Body of pancreas (tissue), 4 donors: ENCODE results near the gene SUGCT. TPM values are rescaled to one million over a fixed set of nuclear protein-coding genes. Genes with fewer than 3 reads are reported as not detected.

ENCODE experiments used
- ATAC-seq: fragments of 150-250 bp; one replicate; pipeline ENCODE4 v1.9.1; 2016
- DNase-seq, 4 donors: peaks; one replicate each; pipeline ENCODE4 v3.0.0-alpha.2; 2019
- H3K27ac ChIP-seq, 4 donors: fragments of 200-600 bp; sonication (generic); 1 replicate in 3 of 4; 2 replicates in 1 of 4; pipeline versions ENCODE4 v1.5.1 to v1.6.1; 2016 to 2019; ENCODE audit warnings: mild to moderate bottlenecking in 1 of 4, mixed read lengths in 1 of 4, moderate library complexity in 1 of 4
- H3K27me3 ChIP-seq, 2 donors: fragments of 200-600 bp; sonication (generic); one replicate each; pipeline ENCODE4 v1.6.0; 2016; ENCODE audit warnings: mild to moderate bottlenecking in 1 of 2
- H3K36me3 ChIP-seq, 2 donors: fragments of 200-600 bp; sonication (generic); replicated peaks in 1 of 2; 2 replicates each; pipeline ENCODE4 v1.5.1; 2016; ENCODE audit warnings: low read depth in 2 of 2; ENCODE audit not compliant: insufficient read depth in 1 of 2
- H3K4me1 ChIP-seq: fragments of 200-600 bp; sonication (generic); one replicate; pipeline ENCODE4 v1.6.0; 2016
- H3K4me3 ChIP-seq, 2 donors: fragments of 200-600 bp; sonication (generic); 1 replicate in 1 of 2; 2 replicates in 1 of 2; pipeline ENCODE4 v1.5.1; 2016 to 2019
- H3K9me3 ChIP-seq, 3 donors: fragments of 200-600 bp; sonication (generic); 1 replicate in 2 of 3; 2 replicates in 1 of 3; pipeline ENCODE4 v1.5.1; 2016
- CTCF ChIP-seq, 7 experiments: fragments of 450-650 bp in 4 of 7; fragments of 200-600 bp in 3 of 7; sonication (generic) in 3 of 7; IDR thresholded peaks; one replicate each; pipeline ENCODE4 v1.5.1; 2016 to 2019; ENCODE audit warnings: antibody characterized with exemption in 7 of 7
- POLR2A ChIP-seq, 3 donors: fragments of 450-650 bp; IDR thresholded peaks; one replicate each; pipeline ENCODE4 v1.6.1; 2016; ENCODE audit warnings: antibody characterized with exemption in 3 of 3, mild to moderate bottlenecking in 2 of 3
- WGBS, 2 donors: methylation state at CpG; one replicate each; pipeline ENCODE4 v1.1.5; 2017; 5-methylcytosine and 5-hydroxymethylcytosine counted together
- intact Hi-C: fragments of 100-400 bp; cut with DNase I; formaldehyde crosslinking; loops from one replicate; pipeline ENCODE4 v1.15.1; 2023
- total RNA-seq, 2 donors: library from RNA; depleted of rRNA; stranded (reverse); fragments of >200 nt; gene quantifications; one replicate each; pipeline ENCODE4 v1.1.0, GENCODE V29; 2016

SUGCT gene
- total RNA-seq, 2 donors from 2014 or later: 0.78 to 1.3 TPM

- Histone ChIP-seq H3K9me3 (no peaks in the 10 kb centered on the region), H3K27me3 (no peaks in the 10 kb centered on the region), H3K27ac (no peak overlapping the region), H3K36me3 (no peaks in the 10 kb centered on the region), H3K4me1 (no peaks in the 10 kb centered on the region), H3K4me3 (no peak overlapping the region)
- TF ChIP-seq POLR2A (IDR thresholded peaks at IDR 0.05) (no peak), CTCF (IDR thresholded peaks at IDR 0.05) (no peak)
- ATAC-seq (no peak), DNase-seq (no peak)
- intact Hi-C loops: no loop called here
- WGBS, 2 donors: 76 to 88% methylated on average over 5 of the region's 5 CpGs
These were observed 358.8 kb downstream of the SUGCT start for GRCh38 chr7:40493609-40494051.

GRCh38 chr7:40498924-40499510, 364.2 kb downstream of the SUGCT start:
- Histone ChIP-seq H3K4me3 (no peak overlapping the region), H3K27ac (no peak overlapping the region), H3K36me3 (no peaks in the 10 kb centered on the region), H3K4me1 (no peaks in the 10 kb centered on the region), H3K9me3 (no peaks in the 10 kb centered on the region), H3K27me3 (no peaks in the 10 kb centered on the region)
- 90 to 91% methylated on average over 11 of the region's 11 CpGs for WGBS, 2 donors
- ATAC-seq (no peak), DNase-seq (no peak)
- intact Hi-C loops: no loop called here
- TF ChIP-seq CTCF (IDR thresholded peaks at IDR 0.05): no peak
- no peak for TF ChIP-seq POLR2A (IDR thresholded peaks at IDR 0.05)

GRCh38 chr7:40499718-40500117, 364.9 kb downstream of the SUGCT start:
- Histone ChIP-seq H3K27me3 (no peaks in the 10 kb centered on the region), H3K9me3 (no peaks in the 10 kb centered on the region), H3K36me3 (no peaks in the 10 kb centered on the region), H3K4me3 (no peak overlapping the region), H3K4me1 (no peaks in the 10 kb centered on the region), H3K27ac (no peak overlapping the region)
- 53% methylated on average over 1 of the region's 1 CpG for WGBS, 2 donors
- ATAC-seq (no peak), DNase-seq (no peak)
- intact Hi-C loops: no loop called here
- no peak for TF ChIP-seq POLR2A (IDR thresholded peaks at IDR 0.05)
- TF ChIP-seq CTCF (IDR thresholded peaks at IDR 0.05): no peak

GRCh38 chr7:40500219-40500618, 365.4 kb downstream of the SUGCT start:
- no peak overlapping the region for H3K4me3 ChIP-seq
- H3K4me1 ChIP-seq: no peaks in the 10 kb centered on the region
- ATAC-seq: no peak
- whole genome bisulfite sequencing, 2 donors: 70 to 71% methylated on average over 1 of the region's 1 CpG
- H3K27ac ChIP-seq: no peak overlapping the region
- intact Hi-C loops: no loop called here
- DNase-seq: no peak
- no peaks in the 10 kb centered on the region for H3K36me3 ChIP-seq
- H3K27me3 ChIP-seq: no peaks in the 10 kb centered on the region
- TF ChIP-seq CTCF (IDR thresholded peaks at IDR 0.05) (no peak), POLR2A (IDR thresholded peaks at IDR 0.05) (no peak)
- H3K9me3 ChIP-seq: no peaks in the 10 kb centered on the region

GRCh38 chr7:40502359-40502758, 367.6 kb downstream of the SUGCT start:
- no peaks in the 10 kb centered on the region for H3K9me3 ChIP-seq
- TF ChIP-seq POLR2A (IDR thresholded peaks at IDR 0.05) (no peak), CTCF (IDR thresholded peaks at IDR 0.05) (no peak)
- H3K36me3 ChIP-seq: no peaks in the 10 kb centered on the region
- no peak for DNase-seq
- no peaks in the 10 kb centered on the region for H3K4me1 ChIP-seq
- no peaks in the 10 kb centered on the region for H3K27me3 ChIP-seq
- intact Hi-C loops: no loop called here
- H3K4me3 ChIP-seq: no peak overlapping the region
- ATAC-seq: no peak
- H3K27ac ChIP-seq: no peak overlapping the region
- WGBS, 2 donors: 97 to 98% methylated on average over 1 of the region's 1 CpG
